Measurements from ENCODE around the gene LHFPL4.

GRCh38 chr3:9536212-9536611, 17.4 kb downstream of the LHFPL4 start:
- TF ChIP-seq MAX (IDR thresholded peaks at IDR 0.05) (no peak), CREB1 (IDR thresholded peaks at IDR 0.05; ENCODE audit: low read depth) (no peak), YY1 (IDR thresholded peaks at IDR 0.05; ENCODE audit: low read depth) (no peak)

Data from Ishikawa (cell line).